IPS-20b (cell line): Measurements from ENCODE around the gene SLC9A3.

Experiments
- H3K27ac ChIP-seq: one replicate; pipeline ENCODE4 v1.5.1; 2013; ENCODE audit warnings: low read length
- H3K27me3 ChIP-seq: 2 replicates; pipeline ENCODE4 v1.6.1; 2013; ENCODE audit warnings: mild to moderate bottlenecking, low read length, inconsistent platforms; ENCODE audit not compliant: insufficient read depth
- H3K36me3 ChIP-seq: 2 replicates; pipeline ENCODE4 v1.6.1; 2013; ENCODE audit warnings: low read depth, mild to moderate bottlenecking, inconsistent platforms, low read length, moderate library complexity; ENCODE audit not compliant: insufficient read depth
- H3K4me1 ChIP-seq: 2 replicates; pipeline ENCODE4 v1.6.1; 2013; ENCODE audit warnings: mild to moderate bottlenecking, control low read depth, inconsistent platforms, low read length, moderate library complexity; ENCODE audit not compliant: insufficient read depth
- H3K4me3 ChIP-seq: 2 replicates; pipeline ENCODE4 v1.5.1; 2013; ENCODE audit warnings: mild to moderate bottlenecking, low read length, inconsistent platforms
- H3K9ac ChIP-seq: 2 replicates; pipeline ENCODE4 v1.6.1; 2013; ENCODE audit warnings: low read depth, mild to moderate bottlenecking, inconsistent platforms, low read length, moderate library complexity
- H3K9me3 ChIP-seq: 2 replicates; pipeline ENCODE4 v1.6.1; 2013; ENCODE audit warnings: mild to moderate bottlenecking, low read depth, low read length, inconsistent platforms; ENCODE audit not compliant: insufficient read depth

Gene SLC9A3

DNA sequence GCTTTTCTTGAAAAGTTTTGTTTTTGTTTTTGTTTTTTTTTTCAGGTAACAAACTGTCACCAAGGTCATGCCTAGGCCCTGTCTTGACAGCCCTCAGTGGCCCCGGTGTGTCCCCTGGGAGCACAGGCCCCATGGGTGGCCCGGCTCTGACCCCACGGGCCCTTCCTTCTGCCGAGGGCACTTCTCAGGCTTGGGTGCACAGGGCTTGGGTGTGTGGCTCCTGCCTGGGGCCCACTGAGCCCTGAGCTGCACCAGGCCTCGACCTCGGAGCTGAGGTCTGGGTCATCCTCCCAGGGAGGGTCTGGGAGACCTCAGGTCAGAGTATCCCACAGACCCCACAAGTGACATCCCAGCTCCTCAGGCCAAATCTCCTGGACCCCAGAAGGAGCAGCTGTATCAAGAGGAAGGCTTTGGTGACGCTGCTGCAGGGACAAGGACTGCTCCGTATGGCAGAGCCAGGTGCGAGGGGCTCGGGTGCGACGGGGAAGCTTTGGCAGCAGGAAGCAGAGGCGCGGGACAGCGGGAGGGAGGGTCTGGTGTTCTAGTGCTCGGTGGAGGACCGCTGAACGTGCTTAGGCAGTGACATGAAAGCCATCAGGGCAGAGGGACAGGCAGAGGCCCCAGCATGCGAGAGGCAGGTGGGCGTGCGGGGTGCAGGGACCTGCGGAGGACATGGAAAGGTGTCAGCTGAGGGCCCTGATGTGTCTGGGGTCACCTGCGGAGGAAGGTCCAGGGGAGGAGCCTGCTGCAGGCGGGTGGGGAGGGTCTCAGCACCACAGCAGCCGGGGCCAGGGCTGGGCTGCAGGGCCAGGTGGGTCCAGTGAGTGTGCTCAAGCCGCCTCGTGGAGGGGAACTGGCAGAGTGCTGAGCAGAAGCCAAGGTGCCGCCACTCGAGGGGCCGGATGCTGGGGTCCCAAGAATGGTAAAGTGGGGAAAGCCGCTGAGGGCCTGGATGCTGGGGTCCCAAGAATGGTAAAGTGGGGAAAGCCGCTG, 18.4 kb upstream of the SLC9A3 start:
- Histone ChIP-seq H3K27ac (no peak overlapping the region), H3K9me3 (no peaks in the 10 kb centered on the region), H3K36me3 (no peaks in the 10 kb centered on the region), H3K27me3 (no peaks in the 10 kb centered on the region; the same call in 1 of the 2 replicates), H3K4me1 (no peaks in the 10 kb centered on the region), H3K4me3 (no peak overlapping the region), H3K9ac (no peak overlapping the region)

DNA sequence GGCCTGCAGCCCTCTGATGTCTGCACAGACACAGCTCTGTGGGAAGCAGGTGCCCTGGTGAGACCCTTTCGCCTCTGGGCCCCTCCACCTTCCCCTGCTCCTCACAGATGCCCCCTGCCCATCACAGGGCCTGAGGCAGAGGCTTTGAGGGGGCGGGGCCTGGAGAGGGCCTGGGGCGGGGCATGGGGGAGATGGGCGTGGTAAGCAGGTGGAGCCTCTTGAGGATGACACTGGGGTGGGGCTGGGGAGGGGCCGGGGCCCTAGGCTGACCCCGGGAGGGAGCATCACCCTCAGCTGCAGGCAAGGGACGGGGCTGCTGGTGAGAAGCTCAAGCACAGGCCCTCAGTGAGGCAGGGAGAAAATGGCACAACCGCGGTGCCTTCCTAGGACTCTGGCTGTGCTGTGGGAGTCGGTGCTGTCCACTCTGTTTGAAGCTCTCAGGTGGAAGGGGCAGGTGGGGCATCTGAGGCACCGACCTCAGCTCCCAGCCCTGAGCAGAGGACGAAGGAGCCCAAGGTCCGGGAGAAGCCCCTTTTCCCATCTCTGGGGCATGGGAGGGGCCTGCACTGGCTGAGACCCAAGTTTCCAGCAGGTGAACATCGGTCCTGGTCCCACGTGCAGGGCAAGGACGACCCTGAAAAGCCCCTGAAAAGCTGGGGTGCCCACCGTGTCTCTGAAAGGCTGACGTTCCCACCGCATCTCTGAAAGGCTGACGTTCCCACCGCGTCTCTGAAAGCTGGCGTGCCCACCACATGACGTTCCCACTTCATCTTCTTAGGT, 17.5 kb upstream of the SLC9A3 start:
- no peak overlapping the region for H3K9ac ChIP-seq
- no peaks in the 10 kb centered on the region for H3K4me1 ChIP-seq
- H3K36me3 ChIP-seq = no peaks in the 10 kb centered on the region
- H3K27ac ChIP-seq = no peak overlapping the region
- no peaks in the 10 kb centered on the region; the same call in 1 of the 2 replicates for H3K27me3 ChIP-seq
- no peaks in the 10 kb centered on the region for H3K9me3 ChIP-seq
- no peak overlapping the region for H3K4me3 ChIP-seq

DNA sequence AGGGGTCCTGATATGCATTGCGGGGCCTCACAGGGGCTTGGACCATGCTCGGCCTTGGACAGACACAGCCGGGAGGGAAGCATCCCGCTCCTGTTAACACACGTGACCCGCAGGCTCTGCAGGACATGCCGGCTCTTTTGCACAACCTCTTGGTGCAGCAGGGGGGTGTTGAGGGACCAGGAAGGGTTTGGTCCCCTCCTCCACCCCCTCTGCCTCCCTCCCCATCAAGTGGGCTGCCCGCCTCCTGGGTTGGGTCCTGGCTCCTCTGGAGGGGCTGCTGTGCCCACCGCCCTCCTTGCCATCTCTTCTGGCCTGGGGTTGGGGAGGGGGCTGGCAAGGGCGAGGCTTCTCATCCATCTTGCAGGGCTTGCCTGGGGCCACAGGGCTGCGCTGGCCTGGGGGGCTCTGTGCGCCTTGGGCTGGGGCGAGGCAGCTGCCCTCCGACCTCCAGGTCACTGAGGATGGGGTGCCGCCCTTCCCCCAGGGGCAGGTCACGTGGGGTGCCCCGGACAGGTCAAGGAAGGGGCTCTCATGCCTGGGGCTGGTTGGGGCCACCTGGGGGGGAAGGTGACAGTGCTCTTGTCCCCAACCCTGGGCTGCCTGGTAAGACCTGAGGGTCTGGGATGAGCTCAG, 16.8 kb upstream of the SLC9A3 start:
- Histone ChIP-seq H3K36me3 (no peaks in the 10 kb centered on the region), H3K9ac (no peak overlapping the region), H3K27me3 (no peaks in the 10 kb centered on the region; the same call in 1 of the 2 replicates), H3K4me1 (no peaks in the 10 kb centered on the region), H3K27ac (no peak overlapping the region), H3K9me3 (no peaks in the 10 kb centered on the region), H3K4me3 (no peak overlapping the region)

DNA sequence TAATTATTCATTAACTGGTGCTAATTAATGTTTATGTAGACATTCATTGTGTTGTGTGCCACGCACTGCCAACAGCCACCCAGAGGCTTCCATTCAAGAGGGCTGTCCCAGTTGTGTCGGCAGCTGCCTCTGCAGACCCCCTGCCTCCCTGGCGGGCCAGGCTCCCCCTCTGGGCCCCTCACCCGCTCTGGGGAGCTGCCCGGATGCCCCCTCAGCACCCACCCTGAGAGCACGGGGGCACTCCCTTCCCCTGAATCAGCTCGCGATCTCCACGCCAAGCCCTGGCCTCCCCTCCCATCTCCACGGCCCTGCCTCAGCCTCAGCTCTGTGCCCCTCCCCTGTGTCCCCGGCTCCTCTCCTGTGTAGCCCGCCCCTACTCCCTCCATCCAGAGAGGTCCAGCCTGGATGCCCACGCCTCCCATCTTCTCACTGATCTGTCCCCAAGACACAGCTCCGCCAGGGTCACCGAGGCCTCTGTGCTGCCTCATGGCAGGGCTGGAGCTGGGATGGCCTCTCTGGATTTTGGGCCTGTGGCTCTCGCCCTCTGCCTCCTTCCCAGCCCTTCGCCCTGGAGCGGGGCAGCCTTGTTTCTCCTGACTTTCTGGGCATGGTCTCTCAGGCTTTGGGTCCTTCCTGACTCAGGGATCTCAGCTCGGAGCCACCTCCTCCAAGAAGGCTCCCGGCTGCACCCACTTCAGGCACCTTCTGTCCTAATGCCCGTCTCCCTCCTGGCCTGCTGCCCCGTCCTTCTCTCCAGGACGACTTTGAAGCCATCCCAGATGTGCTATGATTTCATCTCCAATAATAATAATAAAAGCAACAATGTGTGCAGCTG, 16.0 kb upstream of the SLC9A3 start:
- Histone ChIP-seq H3K27me3 (no peaks in the 10 kb centered on the region; the same call in 1 of the 2 replicates), H3K27ac (no peak overlapping the region), H3K36me3 (no peaks in the 10 kb centered on the region), H3K9ac (no peak overlapping the region), H3K4me1 (no peaks in the 10 kb centered on the region), H3K9me3 (no peaks in the 10 kb centered on the region), H3K4me3 (no peak overlapping the region)

DNA sequence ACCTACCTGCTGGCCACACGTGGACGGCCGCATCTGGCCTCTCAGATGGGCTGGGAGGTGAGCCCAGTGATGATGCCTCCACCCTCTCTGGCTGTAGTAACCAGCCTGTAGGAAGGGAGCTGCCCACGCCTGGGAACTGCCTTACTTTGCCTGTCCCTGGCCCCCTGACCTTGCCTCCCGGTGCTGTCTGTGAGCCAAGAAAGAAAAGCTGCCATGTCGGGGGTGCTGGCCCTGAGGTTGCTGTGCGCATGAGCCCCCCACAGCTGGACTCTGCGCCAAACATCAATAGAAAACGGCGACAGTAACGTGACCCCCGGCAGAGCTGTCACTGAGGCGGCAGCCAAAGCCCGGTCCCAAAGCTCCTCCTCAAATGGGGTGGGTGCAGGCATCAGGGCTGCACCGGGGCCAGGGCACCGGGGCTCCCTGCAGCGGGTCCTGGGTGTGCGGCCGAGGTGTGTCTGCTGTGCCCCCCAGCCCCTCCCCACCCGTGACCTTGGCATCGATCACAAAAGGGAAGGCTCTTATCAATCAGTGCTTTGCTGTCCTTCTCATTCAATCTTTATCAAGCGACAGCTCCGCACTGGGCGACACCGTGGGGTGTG, 15.3 kb upstream of the SLC9A3 start:
- no peak overlapping the region for H3K4me3 ChIP-seq
- no peak overlapping the region for H3K9ac ChIP-seq
- H3K9me3 ChIP-seq = no peaks in the 10 kb centered on the region
- no peaks in the 10 kb centered on the region for H3K36me3 ChIP-seq
- no peak overlapping the region for H3K27ac ChIP-seq
- H3K4me1 ChIP-seq = no peaks in the 10 kb centered on the region
- H3K27me3 ChIP-seq = no peaks in the 10 kb centered on the region; the same call in 1 of the 2 replicates

DNA sequence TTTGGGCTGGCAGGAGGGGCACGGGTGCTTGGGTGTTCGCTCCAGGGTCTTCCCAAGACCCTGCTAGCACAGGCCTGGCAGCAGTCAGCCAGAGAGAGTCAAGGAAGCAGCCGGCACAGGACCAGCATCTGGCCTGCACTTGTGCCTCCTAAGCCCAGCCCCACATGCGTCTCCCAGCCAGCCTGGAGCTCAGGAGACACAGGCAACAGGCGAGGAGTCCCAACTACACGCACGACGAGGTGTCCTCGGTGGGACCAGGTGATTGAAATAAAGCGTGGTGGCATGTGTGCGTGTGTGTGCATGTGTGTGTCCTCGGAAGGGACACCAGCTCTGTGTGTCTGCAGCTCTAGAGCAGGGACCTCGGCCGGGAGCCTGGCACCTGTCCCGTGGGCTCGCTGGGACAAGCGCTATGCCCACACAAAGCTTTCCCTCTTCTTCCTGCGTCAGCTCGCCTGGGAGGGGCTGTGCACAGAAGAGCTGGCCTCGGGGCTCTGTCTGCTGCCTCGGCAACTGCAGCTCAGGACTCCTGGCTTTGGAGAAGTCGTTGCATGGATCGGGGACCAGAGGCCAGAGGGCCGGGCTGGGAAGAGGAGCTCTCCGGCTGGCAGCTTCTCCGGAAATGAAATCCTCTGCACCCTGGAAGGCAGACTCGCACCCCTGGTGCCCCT, 14.7 kb upstream of the SLC9A3 start:
- Histone ChIP-seq H3K9ac (no peak overlapping the region), H3K27ac (no peak overlapping the region), H3K4me1 (no peaks in the 10 kb centered on the region), H3K27me3 (no peaks in the 10 kb centered on the region; the same call in 1 of the 2 replicates), H3K36me3 (no peaks in the 10 kb centered on the region), H3K9me3 (no peaks in the 10 kb centered on the region), H3K4me3 (no peak overlapping the region)

DNA sequence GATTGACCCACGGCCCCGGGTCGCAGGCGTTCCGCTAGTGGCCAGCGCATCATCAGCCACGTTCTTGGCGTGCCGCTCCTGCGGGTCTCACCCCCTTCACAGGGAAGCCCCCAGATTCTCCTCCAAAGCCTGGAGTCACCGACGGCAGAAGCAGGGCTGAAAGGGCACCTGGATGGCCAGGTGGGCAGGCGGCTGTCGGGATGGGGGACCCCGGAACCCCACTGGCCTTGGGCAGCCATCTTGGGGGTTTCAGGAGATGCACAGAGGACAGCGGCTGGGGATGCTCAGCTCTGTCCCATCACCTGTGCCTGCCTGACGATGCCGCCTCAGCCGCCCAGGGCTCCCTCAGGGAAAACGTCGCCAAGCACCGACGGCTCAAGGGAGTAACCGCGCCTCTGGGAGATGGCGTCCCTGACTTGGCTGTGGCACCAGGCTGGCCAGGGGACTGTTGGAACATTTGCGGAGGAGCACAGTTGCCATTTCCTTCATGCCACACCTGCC, 14.1 kb upstream of the SLC9A3 start:
- Histone ChIP-seq H3K27me3 (no peaks in the 10 kb centered on the region; the same call in 1 of the 2 replicates), H3K36me3 (no peaks in the 10 kb centered on the region), H3K9ac (no peak overlapping the region), H3K4me3 (no peak overlapping the region), H3K27ac (no peak overlapping the region), H3K9me3 (no peaks in the 10 kb centered on the region), H3K4me1 (no peaks in the 10 kb centered on the region)

DNA sequence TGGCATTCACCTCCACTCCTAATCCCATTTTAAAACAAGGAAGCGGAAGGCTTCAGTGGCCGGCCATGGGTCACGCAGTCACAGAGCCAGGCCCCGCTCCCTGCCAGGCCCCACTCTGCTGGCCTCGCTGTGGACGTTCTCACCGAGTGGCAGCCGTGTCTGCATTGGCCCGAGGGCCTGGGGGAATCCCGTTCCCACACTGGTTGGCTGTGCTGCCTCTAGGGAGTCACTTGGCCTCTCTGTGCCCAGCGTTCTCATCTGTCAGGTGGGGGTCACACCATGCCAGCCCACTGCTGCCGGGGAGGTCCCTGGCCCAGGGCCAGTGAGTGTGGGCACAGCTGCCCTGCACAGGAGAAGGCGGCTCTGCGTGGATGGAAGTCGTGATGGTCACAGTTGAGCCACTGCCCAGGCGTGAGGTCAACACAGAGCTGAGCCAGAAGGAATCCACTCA, 13.4 kb upstream of the SLC9A3 start:
- Histone ChIP-seq H3K4me3 (no peak overlapping the region), H3K4me1 (no peaks in the 10 kb centered on the region), H3K27me3 (no peaks in the 10 kb centered on the region; the same call in 1 of the 2 replicates), H3K36me3 (no peaks in the 10 kb centered on the region), H3K9ac (no peak overlapping the region), H3K9me3 (no peaks in the 10 kb centered on the region), H3K27ac (no peak overlapping the region)

DNA sequence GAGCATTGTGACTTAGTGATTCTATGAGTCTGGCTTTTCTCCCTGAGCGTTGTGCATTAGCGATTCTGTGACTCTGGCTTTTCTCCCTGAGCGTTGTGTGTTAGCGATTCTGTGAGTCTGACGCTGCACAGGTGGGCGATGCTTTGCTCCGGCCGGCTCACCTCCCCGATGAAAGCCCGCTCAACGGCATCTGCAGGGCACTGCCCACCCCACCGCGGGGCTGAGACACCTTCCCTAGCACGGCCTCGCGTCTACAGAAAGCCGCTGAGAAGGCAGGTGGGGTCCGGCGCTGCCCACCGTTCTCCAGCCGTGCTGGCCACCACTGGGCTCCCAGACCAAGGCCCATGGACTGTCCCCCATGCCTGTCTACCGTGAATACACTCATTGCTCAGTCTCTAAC, 12.8 kb upstream of the SLC9A3 start:
- Histone ChIP-seq H3K9me3 (no peaks in the 10 kb centered on the region), H3K4me3 (no peak overlapping the region), H3K4me1 (no peaks in the 10 kb centered on the region), H3K36me3 (no peaks in the 10 kb centered on the region), H3K27ac (no peak overlapping the region), H3K9ac (no peak overlapping the region), H3K27me3 (peaks cover under 1% of the 10 kb centered on the region; the same call in 1 of the 2 replicates)
